ENCODE measurements around the gene MAN1C1. TPM values are rescaled to one million over a fixed set of nuclear protein-coding genes. Genes with fewer than 3 reads are reported as not detected.

MAN1C1 gene
- total and polyA plus RNA-seq, 9 of the 15 experiments (the other 6 are each of a cell fraction or from before 2014, with no cell fraction given): 0.04 to 0.44 (median 0.10) TPM; not detected in 3

- intact Hi-C loops (cut with micrococcal nuclease): no loop called here
- Histone ChIP-seq H3K4me1 (replicated peaks in 1 of 2; ENCODE audit: control insufficient read depth in 2 of 2, insufficient read depth in 2 of 2, low read length in 2 of 2) (peaks cover 24 to 26% of the 10 kb centered on the region in 2 experiments), H3K79me2 (ENCODE audit: control insufficient read depth, insufficient read depth, low read length) (no peaks in the 10 kb centered on the region), H2AFZ (ENCODE audit: low read depth, low read length) (no peak overlapping the region), H3K4me2 (ENCODE audit: insufficient read depth, low read length) (no peak overlapping the region), H3K4me3 (no peak overlapping the region), H3K27me3 (ENCODE audit: control insufficient read depth in 2 of 2, insufficient read depth in 2 of 2, low read length in 2 of 2) (peaks cover 21 to 41% of the 10 kb centered on the region in 2 experiments), H3K9me3 (replicated peaks; ENCODE audit: control insufficient read depth, insufficient read depth, low read depth, low read length) (no peaks in the 10 kb centered on the region), H3K36me3 (ENCODE audit: control insufficient read depth, insufficient read depth, low read length) (no peaks in the 10 kb centered on the region), H3K27ac (ENCODE audit: extremely low read depth, low read depth, low read length) (no peak overlapping the region), H4K20me1 (replicated peaks; ENCODE audit: control insufficient read depth, insufficient read depth, low read length) (0 out of 2 replicates have a peak, but pooled peaks cover 5% of the 10 kb centered on the region), H3K9me1 (ENCODE audit: control insufficient read depth, insufficient read depth, low read length) (peaks cover 3% of the 10 kb centered on the region), H3K9ac (ENCODE audit: insufficient read depth in 1 of 2, low read depth in 2 of 2, low read length in 2 of 2) (no peak overlapping the region)
- ChIA-PET POLR2A (interaction anchor here (0.6 to 1.5 kb wide), 7 partner anchors 9 to 685 kb away, joined by 3 to 6 read pairs (median 3); partner anchors contain the start of gene HMGN2), CTCF (ENCODE audit: low intra/inter-chr PET ratio) (no interaction called here)
- ATAC-seq (no peak), FAIRE-seq (peak; percentile 67), DNase-seq (ENCODE audit: extremely low read depth in 1 of 4, low spot score in 3 of 4) (no peak)
- 17% methylated on average over 11 of the region's 11 CpGs for WGBS (ENCODE audit: insufficient coverage, low coverage, missing lambda C conversion rate)
- in situ Hi-C loops (cut with MboI): no loop called here
- no TSS peak for BruUV-seq (replicated peaks)
- no peak for TF ChIP-seq DMBX1 (CRISPR knock-in tag; IDR thresholded peaks at IDR 0.05; ENCODE audit: borderline replicate concordance)
- no peak for TF ChIP-seq NFRKB (IDR thresholded peaks at IDR 0.05; ENCODE audit: low read depth)
- no peak for TF ChIP-seq HDAC8 (tag; IDR thresholded peaks at IDR 0.05)
- no peak for TF ChIP-seq ZBTB17 (CRISPR knock-in tag; IDR thresholded peaks at IDR 0.05)
- no peak for TF ChIP-seq ZNF408 (CRISPR knock-in tag; IDR thresholded peaks at IDR 0.05; ENCODE audit: low read depth)
- no peak for TF ChIP-seq PHF20 (IDR thresholded peaks at IDR 0.05; ENCODE audit: partially characterized antibody)
- no peak for TF ChIP-seq PYGO2 (tag; IDR thresholded peaks at IDR 0.05)
- TF ChIP-seq NFE2 (IDR thresholded peaks at IDR 0.05; ENCODE audit: low read depth): no peak
- no peak for TF ChIP-seq POLR3G (IDR thresholded peaks at IDR 0.05; ENCODE audit: extremely low read depth, insufficient read length, insufficient replicate concordance)
- TF ChIP-seq CREB1 (IDR thresholded peaks at IDR 0.05): no peak
- TF ChIP-seq CREB1 (CRISPR knock-in tag; IDR thresholded peaks at IDR 0.05): peak; percentile 16; the same call in 1 of the 2 replicates
- peak; percentile 73 for TF ChIP-seq FOSL1 (tag; conservative IDR thresholded peaks at IDR 0.05)
- TF ChIP-seq JUND (IDR thresholded peaks at IDR 0.05; ENCODE audit: borderline replicate concordance, low read depth, low read length): peak; percentile 80
- TF ChIP-seq JUND (tag; IDR thresholded peaks at IDR 0.05; ENCODE audit: borderline replicate concordance, low read depth, low read length): peak; percentile 80; the same call in 2 of the 3 replicates
- TF ChIP-seq USF1 (CRISPR knock-in tag; IDR thresholded peaks at IDR 0.05): no peak
- TF ChIP-seq ATF3 (IDR thresholded peaks at IDR 0.05): peak; percentile 91
- no peak for TF ChIP-seq ATF3 (CRISPR knock-in tag; conservative IDR thresholded peaks at IDR 0.05)
- no peak for TF ChIP-seq KLF1 (tag; IDR thresholded peaks at IDR 0.05)
- no peak for TF ChIP-seq CEBPG (CRISPR knock-in tag; IDR thresholded peaks at IDR 0.05)
- TF ChIP-seq CEBPG (tag; conservative IDR thresholded peaks at IDR 0.05 in 1 of 2, IDR thresholded peaks at IDR 0.05 in 1 of 2): no peak
- no peak for TF ChIP-seq ATF2 (CRISPR knock-in tag; IDR thresholded peaks at IDR 0.05)
These were observed 170.5 kb downstream of the MAN1C1 start for GRCh38 chr1:25786887-25787759.
